ENCODE data around the gene PDK2.

DNA sequence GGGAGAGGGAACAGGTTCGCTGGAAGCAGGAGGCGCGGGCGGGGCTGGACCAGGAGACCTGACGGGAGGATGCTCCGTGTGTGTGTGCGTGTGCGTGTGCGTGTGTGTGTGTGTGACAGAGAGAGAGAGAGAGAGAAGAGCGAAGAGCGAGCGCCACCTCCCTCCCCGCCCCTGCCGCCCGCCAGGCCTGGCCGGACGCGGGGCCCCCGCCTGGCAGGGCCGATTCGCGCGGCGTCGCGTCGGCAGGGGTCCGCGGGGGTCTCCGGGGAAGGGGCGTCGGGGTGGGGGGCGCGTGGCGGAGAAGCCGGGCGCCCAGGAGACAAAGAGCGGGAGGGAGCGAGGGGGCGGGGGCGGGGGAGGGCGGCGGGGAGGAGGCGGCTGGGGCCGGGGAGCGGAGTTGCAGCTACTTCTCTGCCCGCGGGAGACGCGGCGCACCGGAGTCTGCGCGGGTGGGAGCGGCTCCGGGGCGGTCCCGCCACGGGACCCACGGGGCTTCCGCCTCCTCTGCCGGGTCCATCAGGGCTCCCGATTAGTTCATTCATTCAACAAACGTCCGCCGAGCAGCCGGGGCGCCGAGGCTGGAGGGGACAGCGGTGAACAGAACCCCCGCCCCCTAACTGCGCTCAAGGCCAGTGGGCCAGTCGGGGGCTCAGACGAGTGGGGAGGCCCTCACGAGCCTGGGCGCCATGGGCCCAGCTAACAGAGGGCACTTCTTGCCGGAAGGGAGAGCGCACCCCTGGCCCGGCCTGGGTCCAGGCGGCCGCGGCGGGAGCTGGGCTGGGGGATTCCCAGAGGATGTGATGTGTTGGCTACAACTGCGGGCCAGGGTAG, 34.8 kb downstream of the PDK2 start, which contains the start of gene SAMD14:
- TF ChIP-seq, protein P1, sequence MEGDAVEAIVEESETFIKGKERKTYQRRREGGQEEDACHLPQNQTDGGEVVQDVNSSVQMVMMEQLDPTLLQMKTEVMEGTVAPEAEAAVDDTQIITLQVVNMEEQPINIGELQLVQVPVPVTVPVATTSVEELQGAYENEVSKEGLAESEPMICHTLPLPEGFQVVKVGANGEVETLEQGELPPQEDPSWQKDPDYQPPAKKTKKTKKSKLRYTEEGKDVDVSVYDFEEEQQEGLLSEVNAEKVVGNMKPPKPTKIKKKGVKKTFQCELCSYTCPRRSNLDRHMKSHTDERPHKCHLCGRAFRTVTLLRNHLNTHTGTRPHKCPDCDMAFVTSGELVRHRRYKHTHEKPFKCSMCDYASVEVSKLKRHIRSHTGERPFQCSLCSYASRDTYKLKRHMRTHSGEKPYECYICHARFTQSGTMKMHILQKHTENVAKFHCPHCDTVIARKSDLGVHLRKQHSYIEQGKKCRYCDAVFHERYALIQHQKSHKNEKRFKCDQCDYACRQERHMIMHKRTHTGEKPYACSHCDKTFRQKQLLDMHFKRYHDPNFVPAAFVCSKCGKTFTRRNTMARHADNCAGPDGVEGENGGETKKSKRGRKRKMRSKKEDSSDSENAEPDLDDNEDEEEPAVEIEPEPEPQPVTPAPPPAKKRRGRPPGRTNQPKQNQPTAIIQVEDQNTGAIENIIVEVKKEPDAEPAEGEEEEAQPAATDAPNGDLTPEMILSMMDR (IDR thresholded peaks at IDR 0.05; ENCODE audit: low read length): no peak
- no peak for TF ChIP-seq EZH2phosphoT487 (IDR thresholded peaks at IDR 0.05; ENCODE audit: low read length)
